Mononuclear cell (primary cell): Measurements from ENCODE around the gene ZBTB7C. TPM values are rescaled to one million over a fixed set of nuclear protein-coding genes. Genes with fewer than 3 reads are reported as not detected.

Source experiments
- H3K27me3 ChIP-seq: 2 replicates; pipeline ENCODE4 v1.6.0; 2011; ENCODE audit warnings: low read length, control low read depth; ENCODE audit not compliant: insufficient read depth
- H3K4me1 ChIP-seq: 2 replicates; pipeline ENCODE4 v1.5.1; 2011; ENCODE audit warnings: mild to moderate bottlenecking, low read length, control low read depth; ENCODE audit not compliant: insufficient read depth
- H3K4me3 ChIP-seq: 2 replicates; pipeline ENCODE4 v1.5.1; 2011; ENCODE audit warnings: mild to moderate bottlenecking, low read length, moderate library complexity
- H3K9me3 ChIP-seq: 2 replicates; pipeline ENCODE4 v1.5.1; 2011; ENCODE audit warnings: low read depth, mild to moderate bottlenecking, control low read depth, low read length
- total RNA-seq: library from RNA; depleted of rRNA; stranded (reverse); fragments of >200 nt; gene quantifications from one replicate; pipeline ENCODE4 v1.2.3, GENCODE V29; 2012

ZBTB7C gene
- total RNA-seq, 1 donor: not detected

DNA sequence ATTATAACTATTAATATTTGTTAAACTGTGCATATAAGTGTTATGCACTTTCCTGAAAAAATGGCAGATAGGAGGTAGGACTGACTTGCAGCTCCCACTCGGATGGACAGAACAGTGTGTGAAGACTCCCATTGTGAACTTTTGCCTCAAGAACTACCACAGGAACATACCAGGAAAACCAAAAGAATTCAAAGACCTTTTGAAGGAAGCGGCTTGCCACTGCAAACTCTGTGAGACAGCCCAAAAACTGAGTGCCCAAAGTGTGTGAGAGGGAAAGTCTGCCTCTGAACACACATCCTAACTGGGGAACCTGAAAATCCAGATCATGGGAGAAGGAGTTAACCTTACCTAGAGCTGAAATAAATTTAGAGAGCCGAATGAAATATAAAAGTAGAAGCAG is 171.0 kb downstream of the ZBTB7C start:
- peaks cover 31% of the 10 kb centered on the region for H3K27me3 ChIP-seq
- peaks cover 4% of the 10 kb centered on the region for H3K9me3 ChIP-seq
- H3K4me1 ChIP-seq: no peaks in the 10 kb centered on the region
- H3K4me3 ChIP-seq: no peak overlapping the region

DNA sequence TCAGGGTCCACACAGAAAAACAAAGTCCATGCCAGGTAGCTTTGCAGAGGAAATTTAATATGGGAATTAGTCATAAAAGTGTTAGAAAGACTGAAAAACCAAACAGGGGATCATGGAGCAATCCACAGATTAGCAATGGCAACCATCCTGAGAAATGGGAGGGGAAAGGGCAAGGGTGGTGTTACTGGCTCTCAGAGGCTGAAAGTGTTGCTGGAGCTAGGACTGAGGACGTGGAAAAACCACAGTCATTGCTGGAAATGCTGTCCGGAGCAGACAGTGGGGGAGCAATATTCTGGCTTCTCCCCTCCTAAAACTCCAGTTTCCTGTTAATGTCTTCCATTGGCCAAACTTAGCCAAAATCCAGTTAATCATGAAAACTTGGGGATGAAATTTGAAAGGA is 172.4 kb downstream of the ZBTB7C start:
- no peak overlapping the region for H3K4me3 ChIP-seq

DNA sequence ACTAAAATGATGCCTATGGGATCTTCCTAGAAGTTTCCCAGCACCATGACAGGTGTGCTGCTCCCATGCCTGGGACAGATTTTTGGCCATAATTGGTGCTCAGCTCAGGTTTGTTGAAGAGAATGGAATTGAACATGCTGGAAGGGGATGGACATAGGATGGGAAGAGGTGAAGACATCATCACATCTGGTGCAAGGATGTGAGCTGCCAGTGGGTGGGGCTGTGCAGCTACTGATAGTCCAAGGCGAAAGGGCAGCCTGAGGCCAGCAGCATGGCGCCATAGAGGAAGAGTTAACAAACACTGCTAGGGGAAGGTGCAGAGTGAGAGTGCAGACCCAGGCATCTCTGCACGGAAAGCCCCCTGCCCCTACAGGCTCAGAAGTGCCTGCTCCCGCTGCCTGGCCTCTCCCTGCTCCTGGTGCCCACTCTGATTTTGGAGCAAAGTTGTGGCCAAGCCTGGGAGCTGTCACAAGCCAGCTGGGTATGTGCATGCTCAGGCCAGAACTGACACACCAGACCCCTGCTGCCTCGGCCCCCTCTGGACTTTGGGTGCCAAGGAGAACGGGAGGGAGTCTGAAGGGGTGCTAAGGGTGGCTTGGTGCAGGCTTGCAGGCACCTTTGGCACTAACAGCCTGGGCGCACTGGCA is 178.6 kb downstream of the ZBTB7C start:
- Histone ChIP-seq H3K4me1 (peaks cover 13% of the 10 kb centered on the region), H3K4me3 (no peak overlapping the region), H3K27me3 (peaks cover 10% of the 10 kb centered on the region), H3K9me3 (no peaks in the 10 kb centered on the region)

More for the DNA sequence above, 172.4 kb downstream of the ZBTB7C start:
- Histone ChIP-seq H3K9me3 (peaks cover 4% of the 10 kb centered on the region), H3K27me3 (peaks cover 31% of the 10 kb centered on the region), H3K4me1 (no peaks in the 10 kb centered on the region)

DNA sequence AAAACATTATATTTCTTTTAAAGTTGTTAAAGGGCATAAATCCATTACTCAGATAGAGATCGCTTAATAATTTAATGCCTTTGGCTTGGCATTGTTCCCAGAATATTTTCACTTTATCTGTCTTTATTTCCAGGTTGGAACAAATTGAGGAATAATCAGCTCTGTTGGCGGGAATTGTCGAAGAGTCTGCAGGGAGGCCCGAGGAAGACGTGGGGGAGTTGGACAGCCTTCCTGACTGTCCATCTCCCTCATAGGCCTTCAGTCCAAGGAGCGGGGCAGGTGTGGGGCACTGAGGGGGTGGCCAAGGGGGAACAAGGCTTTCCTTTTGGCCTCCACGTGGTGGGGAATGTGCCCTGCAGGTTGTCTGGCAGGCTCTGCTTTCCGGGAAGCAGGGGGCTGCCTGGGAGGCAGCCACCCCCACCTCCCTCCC is 179.6 kb downstream of the ZBTB7C start:
- H3K27me3 ChIP-seq: peaks cover 2% of the 10 kb centered on the region
- no peak overlapping the region for H3K4me3 ChIP-seq
- H3K9me3 ChIP-seq: no peaks in the 10 kb centered on the region
- peaks cover 19% of the 10 kb centered on the region for H3K4me1 ChIP-seq

DNA sequence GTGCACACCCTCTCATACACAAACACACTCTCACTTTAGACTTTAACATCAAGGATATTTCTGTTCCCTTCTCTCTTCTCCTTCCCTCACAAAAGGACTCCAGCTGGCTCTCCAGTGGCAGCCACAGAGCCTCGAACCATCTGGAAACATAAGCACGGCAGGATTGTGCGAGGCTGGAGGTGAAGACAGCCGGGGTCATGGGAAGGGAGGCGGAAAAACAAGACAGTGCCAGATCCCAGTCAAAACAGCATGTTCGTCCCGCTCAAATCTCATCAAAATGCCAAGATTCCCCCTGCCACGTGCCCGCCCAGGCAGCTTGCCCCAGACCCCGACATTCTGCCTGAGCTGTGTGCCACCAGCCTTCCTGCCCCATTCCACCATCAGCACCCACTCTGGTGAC is 180.3 kb downstream of the ZBTB7C start:
- Histone ChIP-seq H3K4me1 (peaks cover 19% of the 10 kb centered on the region), H3K27me3 (no peaks in the 10 kb centered on the region), H3K4me3 (no peak overlapping the region), H3K9me3 (no peaks in the 10 kb centered on the region)

DNA sequence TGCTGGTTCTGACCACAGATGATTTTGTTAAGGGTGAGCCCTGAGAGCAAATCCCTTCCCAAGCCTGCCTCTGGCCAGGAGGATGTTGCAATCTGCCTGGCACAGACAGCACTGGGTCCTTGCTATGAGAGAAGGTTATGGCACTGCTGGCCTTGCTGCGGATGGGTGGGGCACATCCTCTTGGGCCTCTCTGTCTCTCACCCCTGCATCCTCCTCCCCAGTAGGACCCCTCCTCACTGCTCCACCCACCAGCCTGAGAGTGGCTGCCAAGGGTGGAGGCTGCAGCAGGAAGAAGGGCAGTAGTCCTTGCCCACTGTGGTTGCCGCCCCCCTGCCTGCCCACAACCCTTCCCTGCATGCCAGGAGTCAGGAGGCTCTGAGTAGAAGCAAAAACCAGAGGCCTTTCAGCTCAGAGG is 180.9 kb downstream of the ZBTB7C start:
- no peak overlapping the region for H3K4me3 ChIP-seq
- peaks cover 19% of the 10 kb centered on the region for H3K4me1 ChIP-seq
- H3K27me3 ChIP-seq: no peaks in the 10 kb centered on the region
- H3K9me3 ChIP-seq: no peaks in the 10 kb centered on the region

DNA sequence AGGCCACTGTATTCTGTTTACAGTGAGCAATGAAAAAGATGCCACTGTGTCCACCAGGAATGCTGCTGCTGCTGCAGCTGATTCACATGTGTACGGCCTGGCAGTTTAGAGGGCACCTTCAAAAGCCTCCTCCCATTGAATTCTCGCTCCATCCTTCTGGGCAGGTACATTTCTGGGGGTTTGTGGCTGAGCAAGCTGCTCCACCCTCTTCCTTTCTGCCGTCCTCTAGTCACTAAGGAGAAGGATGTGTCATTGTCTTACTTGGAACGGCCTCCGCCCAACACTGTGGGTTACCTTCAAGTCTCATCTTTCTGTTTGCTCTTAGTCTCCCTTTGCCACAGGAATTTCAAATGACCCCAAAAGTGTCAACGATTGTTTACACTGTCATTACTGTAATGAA is 182.0 kb downstream of the ZBTB7C start:
- no peak overlapping the region for H3K4me3 ChIP-seq
- H3K9me3 ChIP-seq: no peaks in the 10 kb centered on the region
- H3K27me3 ChIP-seq: no peaks in the 10 kb centered on the region
- peaks cover 26% of the 10 kb centered on the region for H3K4me1 ChIP-seq

DNA sequence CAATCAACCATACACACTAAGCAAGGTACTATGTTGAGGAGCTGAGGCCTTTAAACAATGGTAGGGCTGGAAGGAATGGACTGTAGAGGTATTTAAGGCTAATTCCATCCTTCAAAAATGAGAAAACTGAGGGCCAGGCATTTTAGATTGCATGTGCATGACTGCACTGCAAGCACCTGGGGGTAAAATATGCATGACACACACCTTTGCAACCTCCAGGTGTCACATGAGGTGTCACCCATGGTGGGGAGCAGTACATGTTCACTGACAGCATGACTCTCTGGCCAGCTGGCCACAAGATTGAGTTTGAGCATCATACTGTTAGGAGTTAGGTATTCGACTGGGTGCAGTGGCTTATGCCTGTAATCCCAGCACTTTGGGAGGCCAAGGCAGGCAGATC is 182.8 kb downstream of the ZBTB7C start:
- H3K27me3 ChIP-seq: no peaks in the 10 kb centered on the region
- no peaks in the 10 kb centered on the region for H3K9me3 ChIP-seq
- H3K4me1 ChIP-seq: peaks cover 26% of the 10 kb centered on the region
- no peak overlapping the region for H3K4me3 ChIP-seq

DNA sequence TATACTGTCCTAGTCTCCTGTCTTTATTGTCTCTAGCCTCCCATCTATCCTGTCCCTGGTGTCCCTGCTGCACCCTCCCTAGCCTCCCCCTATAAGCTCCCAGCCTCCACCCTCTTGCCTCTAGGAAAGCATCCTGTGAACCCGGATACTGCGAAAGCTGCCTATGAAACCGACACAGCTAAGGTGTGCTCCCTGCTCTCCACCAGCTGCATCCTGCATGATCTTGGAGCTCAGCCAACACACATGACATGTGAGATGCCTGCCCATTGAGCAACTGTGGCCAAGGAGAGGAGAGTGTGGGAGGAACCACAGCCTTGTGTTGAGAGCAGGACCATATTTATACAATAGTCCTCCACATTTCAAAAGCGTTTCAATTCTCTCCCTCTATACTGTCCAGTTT is 187.1 kb downstream of the ZBTB7C start:
- no peaks in the 10 kb centered on the region for H3K9me3 ChIP-seq
- no peaks in the 10 kb centered on the region for H3K27me3 ChIP-seq
- peaks cover 13% of the 10 kb centered on the region for H3K4me1 ChIP-seq
- H3K4me3 ChIP-seq: no peak overlapping the region

DNA sequence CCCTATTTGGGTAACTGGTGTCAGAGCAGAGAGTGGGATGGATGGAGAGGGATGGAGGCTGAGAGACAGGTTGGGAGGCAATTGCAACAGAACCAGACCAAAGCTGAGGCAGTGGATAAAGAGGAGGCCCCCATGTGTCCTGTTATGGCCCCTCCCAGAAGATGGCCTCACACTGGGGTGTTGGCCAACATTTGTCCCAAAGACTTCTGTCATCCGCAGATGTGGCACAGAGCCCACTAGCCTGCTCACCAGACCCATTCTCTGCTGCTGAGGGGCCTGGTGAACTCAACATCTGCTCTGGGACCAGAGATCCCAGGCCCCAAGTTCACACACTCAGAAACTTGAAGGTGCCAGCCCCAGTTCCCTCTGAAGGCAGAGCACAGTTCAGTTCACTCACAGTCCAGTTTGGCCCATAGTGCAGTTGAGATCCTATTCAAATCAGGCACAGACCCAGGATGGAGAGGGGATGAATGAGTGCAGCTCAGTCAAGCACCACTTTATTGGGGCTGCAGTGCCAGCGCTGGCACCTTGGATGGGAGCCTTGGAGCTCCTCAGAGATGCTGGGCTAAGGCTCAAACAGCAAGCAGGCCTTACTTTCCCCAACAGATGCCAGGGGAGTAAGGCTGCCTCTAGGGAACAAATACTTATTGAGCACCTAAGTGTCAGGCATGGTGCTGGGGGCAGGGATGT is 189.2 kb downstream of the ZBTB7C start:
- Histone ChIP-seq H3K9me3 (no peaks in the 10 kb centered on the region), H3K27me3 (no peaks in the 10 kb centered on the region), H3K4me1 (peaks cover 8% of the 10 kb centered on the region), H3K4me3 (no peak overlapping the region)

DNA sequence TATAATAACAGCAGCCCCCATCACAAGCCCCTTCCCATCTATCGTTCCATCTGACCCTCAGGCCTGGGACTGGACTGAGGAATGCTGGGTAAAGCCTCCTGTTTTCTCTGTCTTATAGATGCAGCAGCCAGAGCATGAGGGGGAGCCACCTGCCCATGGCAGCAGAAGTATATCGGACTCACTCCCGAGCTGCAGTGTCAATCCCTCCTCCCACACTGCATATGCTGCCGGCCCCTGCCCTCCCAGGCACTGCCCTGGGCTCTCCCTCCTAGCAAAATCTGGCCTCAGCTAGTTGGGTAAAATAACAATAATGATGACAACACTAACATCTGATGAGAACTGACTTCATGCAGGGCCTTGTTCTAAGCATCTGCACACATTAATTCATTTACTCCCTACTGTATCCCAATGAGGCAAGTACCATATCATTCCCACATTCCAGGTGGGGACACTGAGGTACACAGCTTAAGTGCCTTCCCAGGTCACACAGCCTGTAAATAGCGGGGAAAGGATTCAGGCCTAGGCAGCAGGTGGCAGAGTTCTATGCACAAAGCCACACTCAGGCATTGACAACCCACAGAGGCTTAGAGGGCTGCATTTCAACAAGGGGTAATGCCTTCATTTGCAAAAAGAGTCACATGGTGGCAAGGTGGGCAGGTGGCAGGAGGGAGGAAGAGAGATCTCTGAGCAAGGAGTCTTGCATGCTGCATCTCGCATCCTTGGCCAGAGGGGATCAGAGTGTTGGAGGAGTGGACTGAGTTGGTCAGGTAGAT is 190.0 kb downstream of the ZBTB7C start:
- Histone ChIP-seq H3K9me3 (no peaks in the 10 kb centered on the region), H3K4me1 (peaks cover 7% of the 10 kb centered on the region), H3K27me3 (no peaks in the 10 kb centered on the region), H3K4me3 (no peak overlapping the region)

DNA sequence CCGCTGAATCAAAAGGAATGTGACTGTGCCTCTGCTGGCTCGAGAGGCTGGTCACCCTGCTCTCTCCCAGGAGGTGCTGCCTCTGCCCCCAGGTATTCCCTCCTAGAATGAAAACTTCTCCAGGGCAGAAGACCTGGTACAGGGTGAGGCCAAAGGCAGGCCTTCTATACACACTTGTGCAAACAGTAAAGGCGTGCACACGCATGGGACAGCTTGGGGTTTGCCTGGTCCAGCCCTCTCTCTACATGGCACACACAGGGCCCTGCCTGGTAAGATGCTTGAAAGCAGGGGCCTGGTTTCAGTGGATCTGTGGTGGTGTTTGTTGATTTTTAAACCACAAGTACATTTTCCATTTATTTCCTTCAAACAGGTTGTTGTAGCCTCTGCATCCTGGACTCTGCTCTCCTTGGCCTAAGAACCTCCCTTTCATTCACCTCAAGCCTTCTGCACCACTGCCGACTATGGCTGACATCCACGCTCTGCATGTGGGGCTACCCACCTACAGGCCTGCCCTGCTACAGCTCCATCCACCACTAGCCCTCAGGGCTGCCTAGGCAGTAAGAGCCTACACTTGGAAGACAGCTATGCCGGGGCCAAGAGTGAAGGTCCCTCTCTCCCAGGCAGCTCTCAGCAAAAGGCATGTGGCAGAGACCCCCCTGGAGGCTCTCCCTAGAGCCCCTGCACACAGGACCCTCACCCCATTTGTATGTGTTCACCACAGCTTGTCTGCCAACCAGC is 190.7 kb downstream of the ZBTB7C start:
- no peaks in the 10 kb centered on the region for H3K27me3 ChIP-seq
- H3K9me3 ChIP-seq: no peaks in the 10 kb centered on the region
- peaks cover 7% of the 10 kb centered on the region for H3K4me1 ChIP-seq
- H3K4me3 ChIP-seq: no peak overlapping the region

DNA sequence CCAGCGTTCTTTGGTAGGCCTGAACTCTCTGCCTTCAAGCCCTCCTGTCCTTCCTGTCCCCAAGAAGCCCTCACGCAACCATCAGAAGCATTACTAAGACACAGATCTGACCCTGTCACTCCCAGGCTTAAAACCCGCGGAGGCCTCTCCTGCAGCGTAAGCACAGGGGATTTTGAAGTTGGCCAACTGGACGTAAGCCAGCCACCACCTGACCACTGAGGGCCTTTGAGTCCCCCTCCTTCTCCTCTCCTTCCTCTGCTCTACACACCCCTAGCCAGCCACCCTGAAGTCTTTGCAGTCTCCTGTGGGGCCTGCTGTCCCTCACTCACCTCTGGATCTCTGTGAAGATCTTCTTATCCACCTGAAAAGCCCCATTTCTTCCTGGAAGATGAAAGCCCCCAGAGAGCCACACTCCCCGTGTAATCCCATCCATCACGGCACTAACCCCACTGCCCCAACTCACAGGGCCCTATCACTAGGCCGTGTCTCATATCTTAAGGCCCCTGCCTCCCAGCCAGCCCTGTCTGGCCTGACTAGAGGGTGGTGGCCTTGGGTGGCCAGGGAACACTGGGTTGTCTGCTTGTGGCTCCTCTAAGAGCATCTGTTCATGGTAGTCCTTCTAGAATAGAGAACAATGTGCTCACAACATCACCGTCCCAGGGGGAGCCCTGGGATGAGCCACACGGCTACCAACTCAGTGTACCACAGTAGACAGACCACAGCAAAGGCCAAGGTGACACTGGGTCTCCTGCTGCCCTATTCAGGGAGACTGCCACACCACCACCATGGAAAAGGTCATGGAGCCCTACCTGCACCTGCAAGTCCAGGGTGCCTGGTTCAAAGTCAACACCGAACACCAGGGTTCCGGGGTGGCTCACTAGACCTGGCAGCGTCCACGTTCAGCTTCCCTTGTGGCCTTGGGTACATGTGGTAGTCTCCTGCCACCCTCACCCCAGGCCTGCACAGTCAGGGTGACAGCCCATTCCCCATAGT is 191.6 kb downstream of the ZBTB7C start:
- H3K27me3 ChIP-seq: no peaks in the 10 kb centered on the region
- H3K9me3 ChIP-seq: no peaks in the 10 kb centered on the region
- H3K4me1 ChIP-seq: peaks cover 3% of the 10 kb centered on the region
- no peak overlapping the region for H3K4me3 ChIP-seq

DNA sequence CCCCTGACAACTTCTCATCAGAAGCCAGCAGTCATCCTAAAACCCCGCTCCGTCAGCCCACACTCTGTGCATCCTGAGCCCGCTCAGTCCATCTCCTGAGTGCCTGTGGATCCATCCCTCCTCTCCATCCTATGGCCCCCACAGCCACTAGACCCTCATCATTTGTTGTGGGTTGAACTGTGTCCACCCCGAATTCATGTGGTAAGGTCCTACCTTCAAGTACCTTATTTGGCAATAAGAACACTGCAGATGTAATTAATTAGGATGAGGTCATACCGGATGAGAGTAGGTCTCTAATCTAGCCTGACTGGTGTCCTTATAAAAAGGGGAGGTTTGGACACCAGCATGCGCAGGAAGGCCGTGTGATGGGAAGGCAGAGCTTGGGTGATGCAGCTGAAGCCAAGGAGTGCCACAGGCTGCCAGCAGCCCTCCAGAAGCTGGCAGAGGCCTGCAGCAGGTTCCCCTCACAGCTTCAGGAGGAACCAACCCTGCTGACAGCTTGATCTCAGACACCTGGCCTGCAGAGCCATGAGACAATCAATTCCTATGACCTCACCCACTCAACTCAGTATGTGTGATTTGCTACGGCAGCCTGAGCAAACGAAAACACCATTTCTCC is 192.4 kb downstream of the ZBTB7C start:
- Histone ChIP-seq H3K4me3 (no peak overlapping the region), H3K27me3 (no peaks in the 10 kb centered on the region), H3K9me3 (no peaks in the 10 kb centered on the region), H3K4me1 (no peaks in the 10 kb centered on the region)
